RWPE2 (cell line): ENCODE results near the gene NCMAP.
A peak's percentile ranks its signal among the peaks of the same experiment; 100 is the strongest.
"Not testable (repeated sequence)": the region's sequence is repeated elsewhere in the genome, so short reads cannot be mapped to it uniquely, and the experiment has no call there.

Source experiments
- ATAC-seq: fragments of 200-7000 bp; cut with Tn5 transposase; 3 replicates; pipeline ENCODE4 v1.9.1; 2021; ENCODE audit warnings: low read depth
- DNase-seq: peaks from one replicate; pipeline ENCODE4 v3.0.0-alpha.2; 2020; ENCODE audit warnings: low spot score
- H3K27ac ChIP-seq: fragments of 450-650 bp; 2 replicates; pipeline ENCODE4 v1.5.1; 2017; ENCODE audit warnings: mild to moderate bottlenecking; ENCODE audit not compliant: poor library complexity, severe bottlenecking
- H3K27me3 ChIP-seq: fragments of 250-450 bp; sonication (Bioruptor Pico); 2 replicates; pipeline ENCODE4 v1.5.1; 2021; ENCODE audit warnings: mild to moderate bottlenecking, moderate library complexity; ENCODE audit not compliant: insufficient read depth, poor library complexity, severe bottlenecking
- H3K36me3 ChIP-seq: fragments of 250-450 bp; sonication (Bioruptor Pico); 2 replicates; pipeline ENCODE4 v1.5.1; 2020; ENCODE audit warnings: low read depth, mild to moderate bottlenecking, moderate library complexity
- H3K4me1 ChIP-seq: fragments of 250-450 bp; sonication (Bioruptor Pico); 2 replicates; pipeline ENCODE4 v1.5.1; 2021; ENCODE audit warnings: mild to moderate bottlenecking, moderate library complexity; ENCODE audit not compliant: insufficient read depth, poor library complexity, severe bottlenecking
- H3K4me3 ChIP-seq: fragments of 250-450 bp; sonication (Bioruptor Pico); 2 replicates; pipeline ENCODE4 v1.5.1; 2021; ENCODE audit warnings: mild to moderate bottlenecking, moderate library complexity; ENCODE audit not compliant: severe bottlenecking
- H3K9me3 ChIP-seq: fragments of 250-450 bp; sonication (Bioruptor Pico); 2 replicates; pipeline ENCODE4 v1.5.1; 2021; ENCODE audit warnings: mild to moderate bottlenecking, moderate library complexity; ENCODE audit not compliant: severe bottlenecking
- TF ChIP-seq, protein P1 (sequence below): fragments of 450-650 bp; IDR thresholded peaks from one replicate; pipeline ENCODE4 v1.5.1; 2017; ENCODE audit warnings: mild to moderate bottlenecking, moderate library complexity; ENCODE audit not compliant: poor library complexity, severe bottlenecking

NCMAP gene

DNA sequence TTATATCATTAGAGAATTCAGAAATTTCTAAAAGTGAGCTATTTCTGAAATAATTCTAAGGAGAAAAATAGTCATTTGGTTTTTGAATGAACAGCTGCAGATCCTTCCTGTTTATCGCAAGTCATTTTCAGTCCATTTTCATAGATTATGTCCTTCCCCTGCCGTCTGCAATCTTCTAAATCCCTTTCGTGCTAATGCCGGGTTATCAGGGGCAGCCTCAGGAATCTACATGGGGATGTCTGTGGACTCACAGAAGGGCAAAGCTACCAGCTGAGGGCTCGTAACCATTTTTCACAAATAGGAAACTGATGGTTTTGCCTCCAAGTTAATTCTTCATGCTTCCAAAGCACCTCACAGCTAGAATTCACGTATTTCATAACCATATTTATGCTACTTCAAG lies 30.3 kb upstream of the NCMAP start:
- H3K4me3 ChIP-seq, result no peak overlapping the region
- H3K27ac ChIP-seq, result no peak overlapping the region
- TF ChIP-seq, protein P1, sequence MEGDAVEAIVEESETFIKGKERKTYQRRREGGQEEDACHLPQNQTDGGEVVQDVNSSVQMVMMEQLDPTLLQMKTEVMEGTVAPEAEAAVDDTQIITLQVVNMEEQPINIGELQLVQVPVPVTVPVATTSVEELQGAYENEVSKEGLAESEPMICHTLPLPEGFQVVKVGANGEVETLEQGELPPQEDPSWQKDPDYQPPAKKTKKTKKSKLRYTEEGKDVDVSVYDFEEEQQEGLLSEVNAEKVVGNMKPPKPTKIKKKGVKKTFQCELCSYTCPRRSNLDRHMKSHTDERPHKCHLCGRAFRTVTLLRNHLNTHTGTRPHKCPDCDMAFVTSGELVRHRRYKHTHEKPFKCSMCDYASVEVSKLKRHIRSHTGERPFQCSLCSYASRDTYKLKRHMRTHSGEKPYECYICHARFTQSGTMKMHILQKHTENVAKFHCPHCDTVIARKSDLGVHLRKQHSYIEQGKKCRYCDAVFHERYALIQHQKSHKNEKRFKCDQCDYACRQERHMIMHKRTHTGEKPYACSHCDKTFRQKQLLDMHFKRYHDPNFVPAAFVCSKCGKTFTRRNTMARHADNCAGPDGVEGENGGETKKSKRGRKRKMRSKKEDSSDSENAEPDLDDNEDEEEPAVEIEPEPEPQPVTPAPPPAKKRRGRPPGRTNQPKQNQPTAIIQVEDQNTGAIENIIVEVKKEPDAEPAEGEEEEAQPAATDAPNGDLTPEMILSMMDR, result no peak
- DNase-seq (no peak), ATAC-seq (no peak)
- H3K9me3 ChIP-seq, result no peaks in the 10 kb centered on the region
- H3K27me3 ChIP-seq, result no peaks in the 10 kb centered on the region
- peaks cover 3% of the 10 kb centered on the region; the same call in 1 of the 2 replicates for H3K36me3 ChIP-seq
- H3K4me1 ChIP-seq, result peaks cover 3% of the 10 kb centered on the region

DNA sequence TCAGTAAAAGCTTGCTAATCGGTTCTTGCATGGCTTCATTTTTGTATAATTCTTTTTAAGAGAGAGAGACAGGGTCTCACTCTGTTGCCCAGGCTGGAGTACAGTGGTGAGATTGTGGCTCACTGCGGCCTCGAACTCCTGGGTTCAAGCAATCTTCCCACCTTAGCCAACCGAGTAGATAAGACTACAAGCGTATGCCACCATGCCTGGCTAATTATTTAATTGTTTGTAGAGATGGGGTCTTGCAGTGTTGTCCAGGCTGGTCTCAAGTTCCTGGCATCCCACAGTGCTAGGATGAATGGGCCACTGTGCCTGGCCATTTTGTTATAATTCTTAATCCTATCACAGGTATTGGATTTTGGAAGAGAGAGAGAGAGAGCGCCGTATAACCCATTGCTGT lies 29.8 kb upstream of the NCMAP start:
- no peaks in the 10 kb centered on the region for H3K27me3 ChIP-seq
- TF ChIP-seq, protein P1, result no peak

DNA sequence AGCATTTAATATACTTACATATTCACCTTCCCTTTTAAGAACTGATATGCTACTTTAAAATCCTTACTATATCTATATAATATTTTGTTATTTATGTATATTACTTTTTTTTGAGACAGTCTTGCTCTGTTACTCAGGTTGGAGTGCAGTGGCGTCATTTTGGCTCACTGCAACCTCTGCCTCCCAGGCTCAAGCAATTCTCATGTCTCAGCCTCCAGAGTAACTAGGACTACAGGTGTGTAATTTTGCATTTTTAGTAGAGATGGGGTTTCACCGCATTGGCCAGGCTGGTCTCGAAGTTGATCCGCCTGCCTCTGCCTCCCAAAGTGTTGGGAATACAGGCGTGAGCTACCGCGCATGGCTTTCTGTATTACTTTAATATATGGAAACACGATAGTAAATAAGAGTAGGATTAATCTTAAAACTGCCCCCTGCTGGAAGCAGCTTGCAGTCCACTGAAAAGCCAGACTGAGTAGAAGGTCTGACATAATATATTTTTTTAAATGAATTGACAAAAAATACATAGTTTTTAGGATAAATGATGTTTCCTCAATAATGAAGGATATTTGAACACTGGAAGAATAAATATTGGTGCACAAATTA lies 28.8 kb upstream of the NCMAP start:
- Histone ChIP-seq H3K4me3 (no peak overlapping the region), H3K9me3 (no peaks in the 10 kb centered on the region), H3K27ac (no peak overlapping the region), H3K4me1 (peaks cover 3% of the 10 kb centered on the region), H3K36me3 (peaks cover 8% of the 10 kb centered on the region), H3K27me3 (no peaks in the 10 kb centered on the region)
- TF ChIP-seq, protein P1, result peak; percentile 58
- ATAC-seq (no peak), DNase-seq (no peak)

More for the DNA sequence above, 29.8 kb upstream of the NCMAP start:
- DNase-seq, result no peak
- H3K27ac ChIP-seq, result no peak overlapping the region
- peaks cover 3% of the 10 kb centered on the region for H3K4me1 ChIP-seq
- H3K9me3 ChIP-seq, result no peaks in the 10 kb centered on the region
- no peak overlapping the region for H3K4me3 ChIP-seq
- peaks cover 3% of the 10 kb centered on the region for H3K36me3 ChIP-seq
- no peak for ATAC-seq

DNA sequence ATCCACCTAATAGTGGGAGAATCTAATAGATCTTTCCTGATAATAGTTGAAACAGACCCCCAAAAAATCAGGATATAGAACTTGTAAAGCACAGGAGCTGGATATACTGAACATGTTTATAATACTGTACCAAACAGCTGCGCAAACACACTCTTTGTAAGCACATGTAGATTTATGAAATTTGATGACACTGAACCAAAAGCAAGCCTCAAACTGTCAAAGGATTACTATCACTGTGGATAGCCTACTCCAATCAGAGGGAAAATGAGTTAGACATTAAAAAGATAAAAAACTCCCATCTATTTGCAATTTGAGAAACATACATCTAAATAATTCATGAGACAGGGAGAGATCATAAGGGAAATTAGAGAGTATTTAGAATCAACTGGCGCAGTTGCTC lies 27.1 kb upstream of the NCMAP start:
- H3K36me3 ChIP-seq, result peaks cover 8% of the 10 kb centered on the region
- no peaks in the 10 kb centered on the region for H3K27me3 ChIP-seq
- DNase-seq (no peak), ATAC-seq (no peak)
- no peaks in the 10 kb centered on the region for H3K9me3 ChIP-seq
- H3K4me3 ChIP-seq, result no peak overlapping the region
- TF ChIP-seq, protein P1, result no peak
- peaks cover 3% of the 10 kb centered on the region for H3K4me1 ChIP-seq
- no peak overlapping the region for H3K27ac ChIP-seq

DNA sequence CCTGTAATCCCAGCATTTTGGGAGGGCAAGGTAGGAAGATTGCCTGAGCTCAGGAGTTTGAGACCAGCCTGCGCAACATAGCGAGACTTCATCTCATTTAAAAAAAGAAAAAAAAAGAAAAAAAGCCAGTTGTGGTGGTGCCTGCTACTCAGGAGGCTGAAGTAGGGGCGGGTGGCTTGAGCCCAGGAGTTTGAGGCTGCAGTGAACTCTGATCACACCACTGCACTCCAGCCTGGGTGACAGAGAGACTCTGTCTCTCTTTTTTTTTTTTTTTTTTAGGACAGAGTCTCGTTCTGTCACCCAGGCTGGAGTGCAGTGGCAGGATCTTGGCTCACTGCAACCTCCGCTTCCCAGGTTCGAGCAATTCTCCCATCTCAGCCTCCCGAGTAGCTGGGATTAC lies 26.6 kb upstream of the NCMAP start:
- not testable (repeated sequence) for ATAC-seq, H3K27ac ChIP-seq, H3K27me3 ChIP-seq, H3K4me3 ChIP-seq, H3K4me1 ChIP-seq, H3K36me3 ChIP-seq, DNase-seq, H3K9me3 ChIP-seq
